ENCODE measurements around the gene PCDHGA6.
A peak's percentile ranks its signal among the peaks of the same experiment; 100 is the strongest.

DNA sequence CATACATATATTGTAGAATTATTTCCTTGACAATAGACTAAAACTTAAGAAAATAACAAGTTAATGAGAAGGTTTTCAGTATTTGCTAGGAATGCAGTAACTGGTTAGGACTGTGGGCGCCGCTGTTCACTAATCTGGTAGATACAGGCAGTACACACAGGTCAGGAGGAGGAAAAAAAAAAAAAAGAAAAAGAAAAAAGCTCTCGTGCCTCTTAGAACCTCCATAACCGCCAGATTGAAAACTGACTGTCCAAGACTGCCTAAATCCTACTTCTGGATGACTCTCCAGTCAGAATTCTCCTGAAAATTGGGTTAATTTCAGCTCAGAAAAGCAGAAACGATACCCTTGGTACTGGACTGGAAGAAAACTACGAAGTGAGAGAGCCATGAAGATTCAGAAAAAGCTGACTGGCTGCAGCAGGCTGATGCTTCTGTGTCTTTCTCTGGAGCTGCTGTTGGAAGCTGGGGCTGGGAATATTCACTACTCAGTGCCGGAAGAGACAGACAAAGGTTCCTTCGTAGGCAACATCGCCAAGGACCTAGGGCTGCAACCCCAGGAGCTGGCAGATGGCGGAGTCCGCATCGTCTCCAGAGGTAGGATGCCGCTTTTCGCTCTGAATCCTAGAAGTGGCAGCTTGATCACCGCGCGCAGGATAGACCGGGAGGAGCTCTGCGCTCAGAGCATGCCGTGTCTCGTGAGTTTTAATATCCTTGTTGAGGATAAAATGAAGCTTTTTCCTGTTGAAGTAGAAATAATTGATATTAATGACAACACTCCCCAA, 43.2 kb upstream of the PCDHGA6 start, which contains the start of gene PCDHGA1:
- TF ChIP-seq, protein P1, sequence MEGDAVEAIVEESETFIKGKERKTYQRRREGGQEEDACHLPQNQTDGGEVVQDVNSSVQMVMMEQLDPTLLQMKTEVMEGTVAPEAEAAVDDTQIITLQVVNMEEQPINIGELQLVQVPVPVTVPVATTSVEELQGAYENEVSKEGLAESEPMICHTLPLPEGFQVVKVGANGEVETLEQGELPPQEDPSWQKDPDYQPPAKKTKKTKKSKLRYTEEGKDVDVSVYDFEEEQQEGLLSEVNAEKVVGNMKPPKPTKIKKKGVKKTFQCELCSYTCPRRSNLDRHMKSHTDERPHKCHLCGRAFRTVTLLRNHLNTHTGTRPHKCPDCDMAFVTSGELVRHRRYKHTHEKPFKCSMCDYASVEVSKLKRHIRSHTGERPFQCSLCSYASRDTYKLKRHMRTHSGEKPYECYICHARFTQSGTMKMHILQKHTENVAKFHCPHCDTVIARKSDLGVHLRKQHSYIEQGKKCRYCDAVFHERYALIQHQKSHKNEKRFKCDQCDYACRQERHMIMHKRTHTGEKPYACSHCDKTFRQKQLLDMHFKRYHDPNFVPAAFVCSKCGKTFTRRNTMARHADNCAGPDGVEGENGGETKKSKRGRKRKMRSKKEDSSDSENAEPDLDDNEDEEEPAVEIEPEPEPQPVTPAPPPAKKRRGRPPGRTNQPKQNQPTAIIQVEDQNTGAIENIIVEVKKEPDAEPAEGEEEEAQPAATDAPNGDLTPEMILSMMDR (IDR thresholded peaks at IDR 0.05 in 4 of 5, conservative IDR thresholded peaks at IDR 0.05 in 1 of 5), result peak in 4 of 5 experiments; percentile 9 to 63 (median 26)
- no peak for TF ChIP-seq POLR2A (IDR thresholded peaks at IDR 0.05)
